Kidney epithelial cell (primary cell): Measurements from ENCODE around the gene WDR4. TPM values are rescaled to one million over a fixed set of nuclear protein-coding genes. Genes with fewer than 3 reads are reported as not detected.
"Not testable (repeated sequence)": the region's sequence is repeated elsewhere in the genome, so short reads cannot be mapped to it uniquely, and the experiment has no call there.

Experiments used
- DNase-seq: peaks from one replicate; pipeline ENCODE4 v3.0.0-alpha.2; 2010; ENCODE audit warnings: low read depth
- H3K27me3 ChIP-seq: 2 replicates; pipeline ENCODE4 v1.6.0; 2011; ENCODE audit warnings: low read length; ENCODE audit not compliant: control insufficient read depth, insufficient read depth
- H3K36me3 ChIP-seq: 2 replicates; pipeline ENCODE4 v1.5.1; 2011; ENCODE audit warnings: low read length; ENCODE audit not compliant: control insufficient read depth, insufficient read depth
- H3K4me3 ChIP-seq: 2 replicates; pipeline ENCODE4 v1.5.1; 2011; ENCODE audit warnings: low read depth, mild to moderate bottlenecking, control low read depth, low read length
- CTCF ChIP-seq: IDR thresholded peaks from 2 replicates; pipeline ENCODE4 v1.5.1; 2011; ENCODE audit warnings: mild to moderate bottlenecking, moderate library complexity, low read length, control low read depth, inconsistent platforms; ENCODE audit not compliant: insufficient read depth, poor library complexity, severe bottlenecking
- total RNA-seq: library from RNA; depleted of rRNA; stranded (reverse); fragments of >200 nt; gene quantifications from 2 replicates; pipeline ENCODE4 v1.2.3, GENCODE V29; 2015

WDR4 gene
- total RNA-seq, 1 donor from 2014 or later = 17.2 TPM

- no peaks in the 10 kb centered on the region for H3K27me3 ChIP-seq
- H3K36me3 ChIP-seq = no peaks in the 10 kb centered on the region
- H3K4me3 ChIP-seq = no peak overlapping the region
- no peak for TF ChIP-seq CTCF
- DNase-seq = no peak
Measured at GRCh38 chr21:42809171-42809570, 70.2 kb downstream of the WDR4 start.

- Histone ChIP-seq H3K27me3 (no peaks in the 10 kb centered on the region), H3K4me3 (no peak overlapping the region), H3K36me3 (no peaks in the 10 kb centered on the region)
- DNase-seq = no peak
- no peak for TF ChIP-seq CTCF
Measured at GRCh38 chr21:42807938-42808613, 71.3 kb downstream of the WDR4 start.

- H3K4me3 ChIP-seq, DNase-seq, H3K36me3 ChIP-seq, H3K27me3 ChIP-seq: not testable (repeated sequence)
Measured at GRCh38 chr21:42807293-42807895, 71.9 kb downstream of the WDR4 start.

- H3K36me3 ChIP-seq = no peaks in the 10 kb centered on the region
- no peaks in the 10 kb centered on the region for H3K27me3 ChIP-seq
- no peak for TF ChIP-seq CTCF
- no peak for DNase-seq
- no peak overlapping the region for H3K4me3 ChIP-seq
Measured at GRCh38 chr21:42806509-42807140, 72.7 kb downstream of the WDR4 start.

- not testable (repeated sequence) for H3K36me3 ChIP-seq, DNase-seq, H3K4me3 ChIP-seq, H3K27me3 ChIP-seq
Measured at GRCh38 chr21:42801616-42802015, 77.7 kb downstream of the WDR4 start.

GRCh38 chr21:42799948-42800347, 79.4 kb downstream of the WDR4 start:
- DNase-seq = no peak

More at GRCh38 chr21:42799948-42800347, 79.4 kb downstream of the WDR4 start:
- Histone ChIP-seq H3K36me3 (no peaks in the 10 kb centered on the region), H3K27me3 (no peaks in the 10 kb centered on the region), H3K4me3 (no peak overlapping the region)
- no peak for TF ChIP-seq CTCF
